Kidney (tissue), 14 donors: ENCODE results near the gene PACSIN2. TPM values are rescaled to one million over a fixed set of nuclear protein-coding genes. Genes with fewer than 3 reads are reported as not detected.

Experiments used
- DNase-seq, 5 donors: peaks; one replicate each; pipeline ENCODE4 v3.0.0-alpha.2; 2013 to 2020
- FAIRE-seq: peaks from 2 replicates; lab custom pipeline; 2012; peaks lifted over from hg19 to GRCh38; lab: Jason Lieb, UNC
- H3K27ac ChIP-seq, 2 donors: one replicate each; pipeline ENCODE4 v1.7.0; 2013; ENCODE audit warnings: low read depth in 2 of 2, low read length in 2 of 2, inconsistent platforms in 1 of 2
- H3K27me3 ChIP-seq: one replicate; pipeline ENCODE4 v1.7.1; 2013; ENCODE audit warnings: low read length, inconsistent platforms; ENCODE audit not compliant: control insufficient read depth, insufficient read depth
- H3K36me3 ChIP-seq, 3 donors: one replicate each; pipeline versions ENCODE4 v1.7.0 to v1.7.1; 2013; ENCODE audit warnings: low read length in 3 of 3, control low read depth in 1 of 3, inconsistent platforms in 1 of 3; ENCODE audit not compliant: insufficient read depth in 3 of 3, control insufficient read depth in 2 of 3
- H3K4me1 ChIP-seq, 3 donors: one replicate each; pipeline versions ENCODE4 v1.7.0 to v1.7.1; 2013; ENCODE audit warnings: low read length in 3 of 3, inconsistent platforms in 1 of 3, low read depth in 1 of 3; ENCODE audit not compliant: control insufficient read depth in 2 of 3, insufficient read depth in 2 of 3
- H3K4me3 ChIP-seq, 3 donors: one replicate each; pipeline versions ENCODE4 v1.7.0 to v1.8.1; 2013; ENCODE audit warnings: low read length in 3 of 3, control low read depth in 1 of 3, inconsistent platforms in 1 of 3
- H3K9ac ChIP-seq, 3 donors: one replicate each; pipeline versions ENCODE4 v1.7.0 to v1.7.1; 2013; ENCODE audit warnings: low read length in 3 of 3, control low read depth in 1 of 3, inconsistent platforms in 1 of 3
- H3K9me3 ChIP-seq, 3 donors: one replicate each; pipeline versions ENCODE4 v1.7.0 to v1.7.1; 2013; ENCODE audit warnings: low read length in 3 of 3, control low read depth in 1 of 3, inconsistent platforms in 1 of 3; ENCODE audit not compliant: control insufficient read depth in 2 of 3, insufficient read depth in 1 of 3
- intact Hi-C: fragments of 100-400 bp; cut with DNase I; formaldehyde crosslinking; loops from one replicate; pipeline ENCODE4 v1.11.1; 2022
- polyA plus RNA-seq: library from polyadenylated mRNA; stranded (reverse); fragments of 350-450 nt; fragmentation: Illumina TruSeq; extraction: RNeasy Lipid Tissue Mini Kit (QIAGEN cat#74804); gene quantifications from one replicate; pipeline ENCODE4 v1.2.3, GENCODE V29; 2014; ENCODE audit warnings: low read depth, low replicate concordance; ENCODE audit not compliant: insufficient read depth
- total RNA-seq: library from RNA; stranded (reverse); fragmentation: NEBNext Ultra II Directional; extraction: Animal tissue kit (Norgen Biotek cat#: 25700); gene quantifications from one replicate; pipeline ENCODE4 v1.2.1, GENCODE V29; 2021
- TF ChIP-seq, protein P1 (sequence below): IDR thresholded peaks from 3 replicates; pipeline ENCODE4 v1.5.1; 2012; ENCODE audit warnings: mild to moderate bottlenecking, moderate library complexity, borderline replicate concordance; ENCODE audit not compliant: insufficient read depth; ENCODE audit errors: extremely low read depth
- donor health status: control.
- donor health status: control.
- donor health status: control.
- donor health status: control.
- donor health status: control.
- donor health status: DM: yes; HTN: yes; CAD: no.
- donor health status: Normal renal cell carcinoma (clear cell type).

PACSIN2 gene
- total and polyA plus RNA-seq, 2 donors from 2014 or later = 56.3 to 105 TPM

DNA sequence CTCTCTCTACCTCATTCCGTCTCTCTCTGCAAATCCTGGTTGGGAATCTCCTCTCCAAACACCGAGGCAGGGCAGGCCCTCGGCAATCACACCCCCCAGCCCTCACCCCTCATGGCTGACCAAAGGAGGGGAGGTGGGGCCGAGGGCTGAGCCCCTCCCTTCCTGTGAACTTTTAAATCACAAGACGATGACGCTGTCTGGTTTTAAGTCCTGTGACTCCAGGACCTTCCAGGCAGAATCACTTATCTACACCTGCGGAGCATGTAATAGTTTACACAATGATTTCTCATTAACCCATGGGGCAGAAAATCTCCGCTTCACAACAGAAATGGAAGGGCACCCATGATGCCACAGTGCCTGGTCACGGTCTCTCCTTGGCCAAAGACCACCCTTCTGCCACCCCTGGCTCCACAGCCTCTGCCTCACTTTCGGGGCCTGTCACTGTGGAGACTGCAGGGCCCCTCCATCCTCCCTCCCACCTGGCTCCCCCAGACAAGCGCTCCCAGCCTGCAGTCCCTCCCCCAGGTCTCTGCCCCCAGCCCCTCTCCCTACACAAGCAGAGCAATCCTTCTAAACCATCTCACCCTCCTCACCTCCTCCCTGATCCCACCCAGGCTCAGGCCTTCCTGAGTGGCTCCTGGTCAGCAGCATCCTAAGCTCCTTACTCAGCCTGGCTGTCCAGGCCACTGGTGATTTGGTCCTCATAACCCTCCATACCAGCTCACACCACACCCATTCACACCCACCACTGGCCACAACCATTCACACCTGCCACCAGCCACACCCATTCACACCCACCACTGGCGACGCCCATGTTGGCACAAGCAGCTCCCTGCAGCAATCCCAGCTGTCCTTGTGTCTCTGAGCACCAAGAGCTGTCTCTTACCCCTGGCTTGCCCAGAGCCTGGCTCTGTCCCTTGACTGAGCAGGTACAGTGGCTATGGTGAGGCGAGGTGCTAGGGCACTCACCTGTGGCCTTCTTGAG, 127.1 kb downstream of the PACSIN2 start:
- TF ChIP-seq, protein P1, sequence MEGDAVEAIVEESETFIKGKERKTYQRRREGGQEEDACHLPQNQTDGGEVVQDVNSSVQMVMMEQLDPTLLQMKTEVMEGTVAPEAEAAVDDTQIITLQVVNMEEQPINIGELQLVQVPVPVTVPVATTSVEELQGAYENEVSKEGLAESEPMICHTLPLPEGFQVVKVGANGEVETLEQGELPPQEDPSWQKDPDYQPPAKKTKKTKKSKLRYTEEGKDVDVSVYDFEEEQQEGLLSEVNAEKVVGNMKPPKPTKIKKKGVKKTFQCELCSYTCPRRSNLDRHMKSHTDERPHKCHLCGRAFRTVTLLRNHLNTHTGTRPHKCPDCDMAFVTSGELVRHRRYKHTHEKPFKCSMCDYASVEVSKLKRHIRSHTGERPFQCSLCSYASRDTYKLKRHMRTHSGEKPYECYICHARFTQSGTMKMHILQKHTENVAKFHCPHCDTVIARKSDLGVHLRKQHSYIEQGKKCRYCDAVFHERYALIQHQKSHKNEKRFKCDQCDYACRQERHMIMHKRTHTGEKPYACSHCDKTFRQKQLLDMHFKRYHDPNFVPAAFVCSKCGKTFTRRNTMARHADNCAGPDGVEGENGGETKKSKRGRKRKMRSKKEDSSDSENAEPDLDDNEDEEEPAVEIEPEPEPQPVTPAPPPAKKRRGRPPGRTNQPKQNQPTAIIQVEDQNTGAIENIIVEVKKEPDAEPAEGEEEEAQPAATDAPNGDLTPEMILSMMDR = no peak
- FAIRE-seq = no peak
- Histone ChIP-seq H3K27me3 (no peaks in the 10 kb centered on the region), H3K27ac (peak overlapping the region in 1 of 2 donors; percentile 79), H3K4me1 (peaks cover 0 to 13% (median 9%) of the 10 kb centered on the region in 3 donors), H3K4me3 (no peak overlapping the region), H3K9ac (no peak overlapping the region), H3K9me3 (no peaks in the 10 kb centered on the region), H3K36me3 (peaks cover 0 to 49% (median 16%) of the 10 kb centered on the region in 3 donors)
- DNase-seq = peak in 1 of 5 donors; percentile 51
- intact Hi-C loops = no loop called here

DNA sequence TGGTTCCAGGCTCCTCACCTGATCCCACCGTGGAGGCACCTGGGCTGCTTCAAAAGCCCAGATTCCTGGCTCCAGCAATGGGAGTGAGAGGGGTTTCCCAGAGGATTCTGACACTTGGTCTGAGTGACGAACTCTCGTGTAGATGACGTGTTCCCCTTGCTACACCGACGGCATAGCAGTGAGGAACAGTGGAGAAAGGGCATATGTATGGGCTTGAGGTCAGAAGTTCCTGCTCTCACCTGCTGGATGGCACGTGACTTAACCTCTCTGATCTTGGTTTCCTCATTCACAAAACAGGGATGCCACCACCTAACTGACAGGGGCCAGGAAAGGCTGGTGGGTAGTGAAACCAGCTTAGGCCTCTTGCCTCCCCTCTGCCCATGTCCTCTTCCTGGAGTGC, 127.8 kb downstream of the PACSIN2 start:
- Histone ChIP-seq H3K9ac (no peak overlapping the region), H3K4me3 (no peak overlapping the region), H3K9me3 (no peaks in the 10 kb centered on the region), H3K27me3 (no peaks in the 10 kb centered on the region), H3K36me3 (peaks cover 0 to 53% (median 18%) of the 10 kb centered on the region in 3 donors), H3K27ac (peak overlapping the region in 1 of 2 donors; percentile 36), H3K4me1 (peaks cover 0 to 14% (median 13%) of the 10 kb centered on the region in 3 donors)
- FAIRE-seq (no peak), DNase-seq (no peak)
- TF ChIP-seq, protein P1 = no peak
- intact Hi-C loops = no loop called here

DNA sequence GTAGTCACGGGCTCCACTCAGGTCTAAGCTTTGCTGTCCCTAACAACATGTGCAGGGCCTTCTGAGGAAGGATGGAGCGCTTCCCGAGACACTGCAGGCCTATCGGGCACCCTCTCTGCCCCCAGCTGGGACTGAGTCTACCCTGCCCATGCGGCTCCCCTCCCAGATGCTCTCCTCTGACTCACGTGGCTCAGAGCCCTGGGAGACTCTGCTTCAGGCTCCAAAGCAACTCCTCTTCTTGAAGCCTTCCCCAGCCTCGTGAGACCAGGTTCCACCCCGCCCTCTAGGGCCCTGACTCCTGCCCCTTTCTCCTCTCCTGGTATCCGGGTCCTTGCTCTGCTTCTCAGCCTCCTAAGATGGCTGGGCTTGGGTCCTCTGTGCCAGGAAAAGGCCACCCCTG, 129.5 kb downstream of the PACSIN2 start:
- H3K27ac ChIP-seq = no peak overlapping the region
- no peak overlapping the region for H3K9ac ChIP-seq
- peaks cover 0 to 55% (median 19%) of the 10 kb centered on the region in 3 donors for H3K36me3 ChIP-seq
- TF ChIP-seq, protein P1 = no peak
- DNase-seq = no peak
- H3K4me1 ChIP-seq = peaks cover 0 to 14% (median 13%) of the 10 kb centered on the region in 3 donors
- no peak for FAIRE-seq
- no peaks in the 10 kb centered on the region for H3K27me3 ChIP-seq
- H3K9me3 ChIP-seq = no peaks in the 10 kb centered on the region
- no peak overlapping the region for H3K4me3 ChIP-seq
- intact Hi-C loops = no loop called here
